Frontal cortex (tissue), 1 donor: ENCODE results near the gene RSL1D1. TPM values are rescaled to one million over a fixed set of nuclear protein-coding genes. Genes with fewer than 3 reads are reported as not detected.

ENCODE experiments used
- total RNA-seq: library from RNA; depleted of rRNA; stranded (reverse); fragments of >200 nt; gene quantifications from one replicate; pipeline ENCODE4 v1.2.3, GENCODE V29; 2014

RSL1D1 gene
- total RNA-seq, 1 donor from 2014 or later, result 62.4 TPM

Other genes with a start within 250 kb of the RSL1D1 start
- 154 TPM for gene SNN, start 183.1 kb downstream of the RSL1D1 start, total RNA-seq
- 8.6 TPM for gene TXNDC11, start 108.7 kb downstream of the RSL1D1 start, total RNA-seq
- 37.1 TPM for gene ZC3H7A, start 54.3 kb downstream of the RSL1D1 start, total RNA-seq
- 59.9 TPM for gene GSPT1, start 64.4 kb upstream of the RSL1D1 start, total RNA-seq
- 4.9 TPM for gene NPIPB2, start 90.5 kb upstream of the RSL1D1 start, total RNA-seq
- 2.0 TPM for gene TNFRSF17, start 113.7 kb upstream of the RSL1D1 start, total RNA-seq
- gene SNX29, start 125.2 kb upstream of the RSL1D1 start, total RNA-seq, result 14.7 TPM